Mucosa of descending colon (tissue), 3 donors: ENCODE results near the gene LGALS3BP. TPM values are rescaled to one million over a fixed set of nuclear protein-coding genes. Genes with fewer than 3 reads are reported as not detected.

Experiments
- ATAC-seq: fragments of 200-7000 bp; cut with Tn5 transposase; one replicate; pipeline ENCODE4 v1.9.1; 2020; ENCODE audit warnings: mild to moderate bottlenecking, moderate library complexity
- DNase-seq, 3 donors: peaks; one replicate each; pipeline ENCODE4 v3.0.0-alpha.2; 2020
- H3K36me3 ChIP-seq: fragments of 200-600 bp; one replicate; pipeline ENCODE4 v1.8.0; 2021; ENCODE audit warnings: low read depth, mild to moderate bottlenecking
- H3K4me1 ChIP-seq: fragments of 200-600 bp; one replicate; pipeline ENCODE4 v1.8.0; 2021; ENCODE audit warnings: low read depth, mild to moderate bottlenecking
- H3K4me3 ChIP-seq: fragments of 200-600 bp; one replicate; pipeline ENCODE4 v1.8.0; 2021; ENCODE audit warnings: mild to moderate bottlenecking
- H3K9me3 ChIP-seq: fragments of 200-600 bp; one replicate; pipeline ENCODE4 v1.8.0; 2021; ENCODE audit warnings: mild to moderate bottlenecking
- intact Hi-C, 2 donors: fragments of 100-400 bp; cut with DNase I in 1 of 2; cut with micrococcal nuclease in 1 of 2; formaldehyde crosslinking; loops; one replicate each; pipeline versions ENCODE4 v1.11.0 to v1.11.1; 2022; cut with DNase I, micrococcal nuclease
- total RNA-seq, 3 donors: library from RNA; stranded (reverse); fragmentation: NEBNext Ultra II Directional in 2 of 3; extraction: Animal tissue kit (Norgen Biotek cat#: 25700) in 2 of 3; gene quantifications; one replicate each; pipeline versions ENCODE4 v1.2.1 to v1.2.4, GENCODE V29; 2021 to 2023
- TF ChIP-seq, protein P1 (sequence below): fragments of 200-600 bp; IDR thresholded peaks from one replicate; pipeline ENCODE4 v1.8.0; 2022; ENCODE audit warnings: antibody characterized with exemption, mild to moderate bottlenecking
- donor health status: DM: no; HTN: no; CAD: no; lungs with moderate emphysema.
- donor health status: DM: no; HTN: no; CAD: no.
- donor health status: DM: no; HTN: yes; CAD: no.

LGALS3BP gene
- total RNA-seq, 3 donors from 2014 or later, result 329 to 838 (median 752) TPM

DNA sequence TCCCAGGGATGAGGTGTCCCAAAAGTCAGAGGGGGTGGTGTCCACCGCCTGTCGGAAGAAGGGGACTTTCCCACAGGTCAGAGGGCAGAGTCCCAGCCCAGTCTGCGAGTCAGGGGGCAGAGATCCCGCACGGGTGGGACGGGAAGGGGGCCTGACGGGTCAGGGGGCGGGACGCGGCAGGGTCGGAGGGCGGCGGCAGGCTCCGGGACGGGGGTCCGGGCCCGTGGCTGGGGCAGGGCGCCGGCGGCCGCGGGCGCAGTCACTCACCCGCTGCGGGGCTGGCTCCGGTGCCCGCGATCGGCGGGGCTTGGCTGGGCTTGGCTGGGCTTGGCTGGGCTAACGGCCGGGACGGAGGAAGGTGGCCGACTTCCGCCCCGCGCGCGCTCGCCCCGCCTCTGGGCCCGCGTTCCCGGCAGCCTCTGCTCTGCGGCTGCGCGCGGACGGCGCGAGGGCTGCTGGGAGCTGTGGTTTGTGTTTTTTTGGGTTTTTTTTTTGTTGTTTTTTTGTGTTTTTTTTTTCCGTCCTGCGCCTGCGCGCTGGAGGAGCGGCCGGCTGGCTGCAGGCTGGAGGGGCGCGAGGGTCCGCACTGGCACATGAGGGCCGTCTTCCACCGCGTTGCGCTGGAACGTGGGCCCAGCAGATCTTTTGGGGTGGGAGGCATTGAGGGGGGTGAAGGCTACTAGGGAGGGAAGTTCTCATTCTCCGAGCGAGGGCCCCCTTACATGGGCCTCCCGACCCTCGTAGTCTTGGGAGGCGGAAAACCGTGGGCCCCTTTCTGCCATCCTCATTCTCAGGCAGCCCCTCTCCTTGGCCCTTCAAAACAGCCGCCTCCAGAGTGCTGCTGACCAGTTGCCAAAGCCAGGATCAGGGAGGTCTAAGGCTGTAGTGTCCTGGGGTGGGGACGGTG, 29.9 kb upstream of the LGALS3BP start, which contains the start of gene CANT1:
TSS of gene CANT1 (minus strand) at position 368 of the 907 bp plus-strand sequence. CDS start 12,142 bp downstream, outside the sequence.
- ATAC-seq (peak; percentile 73), DNase-seq (peak; percentile 85 to 91 (median 91))
- TF ChIP-seq, protein P1, sequence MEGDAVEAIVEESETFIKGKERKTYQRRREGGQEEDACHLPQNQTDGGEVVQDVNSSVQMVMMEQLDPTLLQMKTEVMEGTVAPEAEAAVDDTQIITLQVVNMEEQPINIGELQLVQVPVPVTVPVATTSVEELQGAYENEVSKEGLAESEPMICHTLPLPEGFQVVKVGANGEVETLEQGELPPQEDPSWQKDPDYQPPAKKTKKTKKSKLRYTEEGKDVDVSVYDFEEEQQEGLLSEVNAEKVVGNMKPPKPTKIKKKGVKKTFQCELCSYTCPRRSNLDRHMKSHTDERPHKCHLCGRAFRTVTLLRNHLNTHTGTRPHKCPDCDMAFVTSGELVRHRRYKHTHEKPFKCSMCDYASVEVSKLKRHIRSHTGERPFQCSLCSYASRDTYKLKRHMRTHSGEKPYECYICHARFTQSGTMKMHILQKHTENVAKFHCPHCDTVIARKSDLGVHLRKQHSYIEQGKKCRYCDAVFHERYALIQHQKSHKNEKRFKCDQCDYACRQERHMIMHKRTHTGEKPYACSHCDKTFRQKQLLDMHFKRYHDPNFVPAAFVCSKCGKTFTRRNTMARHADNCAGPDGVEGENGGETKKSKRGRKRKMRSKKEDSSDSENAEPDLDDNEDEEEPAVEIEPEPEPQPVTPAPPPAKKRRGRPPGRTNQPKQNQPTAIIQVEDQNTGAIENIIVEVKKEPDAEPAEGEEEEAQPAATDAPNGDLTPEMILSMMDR, result no peak
- Histone ChIP-seq H3K36me3 (no peaks in the 10 kb centered on the region), H3K9me3 (no peaks in the 10 kb centered on the region), H3K4me3 (peak within 1 kb of the TSS; percentile 92), H3K4me1 (peaks cover 35% of the 10 kb centered on the region)
- intact Hi-C loops, result no loop called here

DNA sequence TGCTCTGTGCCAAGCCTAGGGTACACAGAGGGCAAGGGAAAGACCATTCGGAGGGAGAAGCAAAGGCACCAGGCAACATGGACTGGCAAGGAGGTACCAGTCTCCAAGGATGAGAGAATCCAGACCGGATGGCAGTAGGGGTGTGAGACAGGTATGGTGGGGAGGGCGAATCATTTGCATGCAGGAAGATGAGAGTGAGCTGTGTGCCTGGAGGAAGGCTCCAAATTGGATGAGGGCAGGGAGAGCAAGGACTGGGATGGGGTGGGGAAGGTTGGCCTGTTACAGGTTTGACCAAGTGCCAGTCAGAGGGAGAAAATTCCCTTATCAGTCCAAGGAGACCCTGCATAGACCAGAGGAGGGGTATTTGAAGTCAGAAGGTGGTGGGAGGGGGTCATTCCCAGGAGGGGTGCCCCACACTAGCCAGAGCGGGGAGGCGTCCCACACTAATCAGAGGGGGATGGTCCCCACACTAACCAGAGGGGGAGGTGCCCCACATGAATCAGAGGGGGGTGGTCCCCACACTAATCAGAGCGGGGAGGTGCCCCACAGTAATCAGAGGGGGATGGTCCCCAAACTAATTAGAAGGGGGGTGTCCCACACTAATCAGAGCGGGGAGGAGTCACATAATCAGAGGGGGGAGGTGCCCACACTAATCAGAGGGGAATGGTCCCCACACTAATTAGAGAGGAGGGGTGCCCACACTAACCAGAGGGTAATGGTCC, 29.1 kb upstream of the LGALS3BP start:
- TF ChIP-seq, protein P1, result no peak
- peaks cover 35% of the 10 kb centered on the region for H3K4me1 ChIP-seq
- intact Hi-C loops, result no loop called here

DNA sequence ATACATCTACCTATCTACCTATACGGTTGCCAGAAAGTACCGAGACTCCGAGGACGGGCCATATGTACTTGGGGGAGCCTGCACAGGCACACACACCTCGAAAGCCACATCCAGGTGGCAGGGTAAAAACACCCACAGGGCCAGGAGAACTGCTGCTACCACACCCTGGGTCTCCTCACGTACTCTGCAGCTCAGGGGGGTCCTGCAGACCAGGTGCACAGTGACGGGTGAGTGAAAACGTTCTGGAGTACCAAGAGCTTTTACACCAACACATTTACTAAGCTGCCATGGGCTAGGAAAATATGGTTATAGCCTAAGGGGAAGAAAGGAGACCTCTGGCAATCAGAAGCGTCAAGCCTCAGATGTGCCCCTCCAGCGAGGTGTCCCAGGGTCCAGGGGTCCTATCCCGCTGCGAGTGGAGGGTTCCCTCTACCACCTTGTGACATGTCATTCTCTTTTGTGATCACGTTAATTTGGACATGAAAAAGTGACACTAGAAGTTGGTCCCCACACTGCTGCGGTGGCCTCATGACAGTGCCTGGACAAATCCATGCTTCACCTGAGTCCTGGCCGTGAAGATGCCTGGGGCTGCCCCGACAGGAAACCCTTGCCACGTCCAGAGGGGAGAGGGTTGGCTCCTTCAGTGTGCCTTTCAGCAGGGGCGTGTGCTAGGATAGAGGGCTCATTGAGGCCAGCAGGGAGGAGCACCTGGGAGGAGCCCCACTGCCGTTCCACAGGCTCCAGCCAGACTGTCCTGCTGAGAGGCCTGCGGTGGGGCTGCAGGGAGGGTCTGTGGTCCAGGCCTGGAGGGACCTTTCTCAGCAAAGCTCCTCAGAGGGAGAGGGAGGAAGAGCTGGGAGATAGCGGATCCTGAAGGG, 28.0 kb upstream of the LGALS3BP start:
- H3K9me3 ChIP-seq, result no peaks in the 10 kb centered on the region
- TF ChIP-seq, protein P1, result no peak
- intact Hi-C loops, result no loop called here
- H3K4me1 ChIP-seq, result peaks cover 38% of the 10 kb centered on the region
- peak in 2 of 3 donors; percentile 69 to 81 for DNase-seq
- peak; percentile 39 for ATAC-seq
- H3K4me3 ChIP-seq, result no peak overlapping the region
- H3K36me3 ChIP-seq, result no peaks in the 10 kb centered on the region

More for the DNA sequence above, 29.1 kb upstream of the LGALS3BP start:
- H3K36me3 ChIP-seq, result no peaks in the 10 kb centered on the region
- no peak for DNase-seq
- peak overlapping the region; percentile 92 for H3K4me3 ChIP-seq
- ATAC-seq, result no peak
- no peaks in the 10 kb centered on the region for H3K9me3 ChIP-seq

DNA sequence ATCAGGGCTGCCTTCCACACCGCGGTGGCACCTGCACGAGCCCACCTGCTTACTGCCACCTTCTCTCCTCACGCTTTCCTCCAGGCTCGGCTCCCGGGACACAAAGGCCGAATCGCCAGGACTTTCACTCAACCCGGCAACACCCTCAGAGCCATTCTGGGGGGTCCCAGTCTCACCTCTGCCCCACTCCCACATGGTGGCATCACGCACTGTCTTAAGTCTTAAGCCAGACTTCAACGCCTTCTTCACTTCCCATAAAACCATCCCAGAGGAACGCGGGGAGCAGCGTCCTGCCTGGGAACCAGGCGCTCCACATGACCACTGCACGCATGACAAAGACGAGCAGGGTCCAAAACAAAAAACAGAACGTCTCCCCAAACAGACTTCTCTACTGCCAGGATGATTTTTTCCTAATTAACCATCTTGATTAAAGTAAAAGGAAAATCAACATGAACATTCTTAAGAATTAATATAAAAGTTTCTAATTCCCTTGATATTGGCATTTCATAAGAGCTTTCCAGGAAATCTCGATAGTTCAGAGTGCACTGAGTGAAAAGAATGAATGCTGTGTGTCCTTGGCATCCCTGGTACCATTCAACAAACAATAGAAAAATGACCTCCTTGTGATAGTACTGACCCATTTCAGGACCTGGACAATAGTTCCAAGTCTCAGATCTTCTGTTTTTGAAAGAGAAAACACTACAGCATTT, 27.2 kb upstream of the LGALS3BP start:
- TF ChIP-seq, protein P1, result no peak
- ATAC-seq (no peak), DNase-seq (no peak)
- Histone ChIP-seq H3K4me1 (peaks cover 44% of the 10 kb centered on the region), H3K9me3 (no peaks in the 10 kb centered on the region), H3K4me3 (no peak overlapping the region), H3K36me3 (no peaks in the 10 kb centered on the region)
- intact Hi-C loops, result no loop called here
